Ovary (tissue), 3 donors: ENCODE measurements around the gene CD4.

ENCODE experiments used
- EP300 ChIP-seq: sonication (generic); formaldehyde crosslinking; IDR thresholded peaks from one replicate; pipeline ENCODE4 v1.6.1; 2017; ENCODE audit warnings: antibody characterized with exemption
- POLR2A ChIP-seq: fragments of 450-650 bp; IDR thresholded peaks from one replicate; pipeline ENCODE4 v1.6.1; 2017; ENCODE audit warnings: antibody characterized with exemption, mild to moderate bottlenecking, moderate library complexity
- TF ChIP-seq, protein P1 (sequence below), 3 donors: fragments of 450-650 bp in 2 of 3; fragments of 200-600 bp in 1 of 3; IDR thresholded peaks; one replicate each; pipeline versions ENCODE4 v1.5.1 to v1.8.0; 2016 to 2022; ENCODE audit warnings: antibody characterized with exemption in 3 of 3, mild to moderate bottlenecking in 1 of 3
- donor health status: DM: no; HTN: no; CAD: no.

DNA sequence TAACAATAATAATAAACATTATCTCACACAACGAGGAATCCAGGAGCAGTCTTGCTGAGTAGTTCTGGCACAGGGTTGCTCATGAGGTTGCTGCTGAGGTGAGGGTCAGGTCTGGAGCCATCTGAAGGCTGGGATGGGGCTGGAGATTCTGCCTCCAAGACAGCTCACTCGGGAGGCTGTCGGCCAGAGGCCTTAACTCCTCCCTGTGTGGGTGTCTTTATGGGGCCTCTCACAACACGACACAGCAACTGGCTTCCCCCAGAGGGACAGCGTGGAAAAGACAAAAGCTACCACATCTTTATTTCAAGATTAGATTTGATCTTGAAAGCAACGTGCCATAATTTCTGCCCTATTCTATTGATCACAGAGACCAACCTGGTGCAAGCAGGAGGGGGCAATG, 7.2 kb upstream of the CD4 start:
- TF ChIP-seq POLR2A (no peak), EP300 (no peak)
- TF ChIP-seq, protein P1, sequence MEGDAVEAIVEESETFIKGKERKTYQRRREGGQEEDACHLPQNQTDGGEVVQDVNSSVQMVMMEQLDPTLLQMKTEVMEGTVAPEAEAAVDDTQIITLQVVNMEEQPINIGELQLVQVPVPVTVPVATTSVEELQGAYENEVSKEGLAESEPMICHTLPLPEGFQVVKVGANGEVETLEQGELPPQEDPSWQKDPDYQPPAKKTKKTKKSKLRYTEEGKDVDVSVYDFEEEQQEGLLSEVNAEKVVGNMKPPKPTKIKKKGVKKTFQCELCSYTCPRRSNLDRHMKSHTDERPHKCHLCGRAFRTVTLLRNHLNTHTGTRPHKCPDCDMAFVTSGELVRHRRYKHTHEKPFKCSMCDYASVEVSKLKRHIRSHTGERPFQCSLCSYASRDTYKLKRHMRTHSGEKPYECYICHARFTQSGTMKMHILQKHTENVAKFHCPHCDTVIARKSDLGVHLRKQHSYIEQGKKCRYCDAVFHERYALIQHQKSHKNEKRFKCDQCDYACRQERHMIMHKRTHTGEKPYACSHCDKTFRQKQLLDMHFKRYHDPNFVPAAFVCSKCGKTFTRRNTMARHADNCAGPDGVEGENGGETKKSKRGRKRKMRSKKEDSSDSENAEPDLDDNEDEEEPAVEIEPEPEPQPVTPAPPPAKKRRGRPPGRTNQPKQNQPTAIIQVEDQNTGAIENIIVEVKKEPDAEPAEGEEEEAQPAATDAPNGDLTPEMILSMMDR (IDR thresholded peaks at IDR 0.05), result no peak
